HG02763 (cell line): ENCODE results near the gene NFYA.

Experiments used
- ATAC-seq: cut with Tn5 transposase; IDR thresholded peaks from one replicate; pipeline ENCODE4 v1.9.1; 2021; ENCODE audit warnings: mild to moderate bottlenecking, moderate library complexity; ENCODE audit not compliant: unreplicated experiment

Gene NFYA

DNA sequence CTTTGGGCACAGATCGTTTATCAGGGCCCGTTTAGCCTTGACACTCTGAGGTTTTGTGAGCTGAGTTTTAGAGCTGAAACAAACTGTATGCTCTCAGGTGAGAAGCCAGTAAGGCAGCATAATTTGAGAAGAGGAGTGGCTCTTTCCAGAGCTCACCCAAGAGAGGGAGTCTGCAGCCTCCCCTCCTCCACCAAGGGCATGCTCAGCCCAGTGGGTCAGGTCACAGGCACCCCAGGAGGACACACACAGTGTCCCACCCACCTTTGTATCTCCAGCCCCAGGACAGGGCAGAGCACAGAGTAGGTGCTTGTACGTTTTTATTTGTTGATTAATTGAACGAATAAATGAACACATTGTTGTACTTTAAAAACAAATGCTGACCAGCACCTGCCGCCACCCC lies 27.1 kb upstream of the NFYA start:
- no peak for ATAC-seq

DNA sequence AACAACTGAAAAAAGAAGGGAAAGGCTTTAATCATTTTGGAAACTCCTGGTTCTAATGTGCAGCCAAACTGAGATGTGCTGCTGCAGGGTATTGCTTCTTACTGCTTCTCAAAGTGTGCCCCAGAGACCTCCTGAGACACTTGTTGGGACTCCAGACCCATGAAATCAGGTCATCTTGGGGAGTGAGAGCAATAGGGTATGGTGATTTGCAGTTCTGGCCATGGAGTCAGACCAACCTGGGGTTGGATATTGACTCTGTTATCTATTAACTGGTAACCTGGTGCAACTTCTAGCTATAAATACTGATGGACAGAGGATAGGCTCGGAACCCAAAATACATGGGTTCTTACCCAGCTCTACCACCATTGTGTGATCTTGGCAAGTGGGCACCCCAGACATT lies 26.7 kb upstream of the NFYA start:
- ATAC-seq: no peak

DNA sequence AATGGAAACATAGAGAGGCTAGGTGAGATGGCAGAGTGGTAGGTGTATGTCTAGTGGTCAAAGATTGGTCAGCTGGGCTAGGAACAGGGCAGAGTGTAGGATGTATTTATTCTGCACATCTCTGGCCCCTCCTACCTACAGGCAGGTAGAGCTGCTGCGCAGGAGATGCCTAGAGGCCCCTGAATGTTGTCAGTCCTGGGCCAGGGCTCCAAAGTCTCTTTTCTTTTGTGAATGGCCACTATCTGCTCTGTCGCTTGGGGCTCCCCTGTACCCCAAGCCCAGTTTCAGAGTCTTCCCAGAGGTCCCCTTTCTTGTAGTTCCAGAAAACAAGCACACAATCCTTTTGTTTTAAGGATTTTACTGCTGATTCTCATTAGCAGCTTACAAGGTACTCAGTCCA lies 25.5 kb upstream of the NFYA start:
- ATAC-seq: no peak

DNA sequence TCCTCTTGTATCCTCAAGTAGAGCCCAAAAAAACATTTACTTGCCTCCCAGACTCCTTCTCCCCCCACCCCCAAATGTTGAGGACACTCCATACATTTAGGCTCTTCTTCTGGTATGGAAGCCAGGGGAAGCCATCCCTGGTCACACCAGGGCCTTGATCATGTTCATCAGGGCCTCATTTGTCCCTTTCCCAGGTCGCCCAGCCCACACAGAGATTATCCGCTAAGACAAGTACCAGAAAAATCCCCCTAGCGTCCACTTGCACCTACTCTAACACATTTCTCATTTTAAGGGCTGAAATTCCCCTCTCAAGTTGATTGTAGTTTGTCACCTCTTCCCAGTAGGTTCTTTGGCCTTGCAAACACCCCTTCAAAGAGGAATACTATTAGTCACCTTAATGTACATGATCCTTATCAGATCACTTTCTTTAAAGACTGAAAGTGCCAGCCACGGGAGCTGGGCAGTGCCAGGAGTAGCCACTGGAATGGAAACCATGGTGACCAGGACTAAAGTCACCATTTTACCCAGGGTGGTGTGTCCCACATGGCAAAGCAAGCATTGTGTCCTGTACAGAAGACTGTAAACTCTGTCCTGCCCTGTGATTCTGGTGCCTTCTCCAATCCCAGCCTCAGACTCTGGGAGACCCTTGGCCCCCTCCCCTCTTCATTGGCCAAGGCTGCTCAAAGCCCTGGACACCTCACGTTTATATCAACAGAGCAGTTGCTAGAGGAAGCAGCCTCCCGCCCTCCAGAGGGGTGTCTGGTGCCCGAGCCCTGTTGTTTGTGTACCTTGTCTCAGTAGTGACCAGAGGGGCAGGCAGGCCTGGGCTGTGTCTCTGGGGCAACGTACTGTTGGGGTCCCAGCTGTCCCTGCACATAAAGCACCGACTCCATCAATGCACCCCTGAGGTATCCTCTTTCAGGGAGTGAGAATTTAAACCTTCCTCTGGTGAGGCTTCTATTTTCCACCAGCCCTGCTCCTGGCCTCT lies 24.7 kb upstream of the NFYA start:
- ATAC-seq: no peak

DNA sequence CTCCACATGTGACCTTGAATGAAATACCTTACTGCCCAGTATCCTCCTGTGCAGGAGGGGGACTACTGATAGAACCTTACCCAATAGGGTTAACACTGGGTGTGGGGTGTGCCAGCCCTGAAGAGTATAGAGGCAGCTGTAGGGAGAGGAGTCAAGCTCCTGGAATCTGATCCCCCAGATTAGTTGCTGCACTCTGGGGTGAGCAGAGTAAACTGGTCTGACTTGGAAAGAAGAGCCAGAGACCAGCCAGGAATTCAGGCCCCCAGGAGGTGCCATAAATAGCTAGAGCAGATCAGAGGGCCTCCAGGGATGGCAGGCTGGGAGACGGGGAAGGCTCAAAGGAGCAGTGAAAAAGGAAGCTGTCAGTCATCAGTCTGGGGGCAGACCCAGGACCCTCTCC lies 23.3 kb upstream of the NFYA start:
- no peak for ATAC-seq

DNA sequence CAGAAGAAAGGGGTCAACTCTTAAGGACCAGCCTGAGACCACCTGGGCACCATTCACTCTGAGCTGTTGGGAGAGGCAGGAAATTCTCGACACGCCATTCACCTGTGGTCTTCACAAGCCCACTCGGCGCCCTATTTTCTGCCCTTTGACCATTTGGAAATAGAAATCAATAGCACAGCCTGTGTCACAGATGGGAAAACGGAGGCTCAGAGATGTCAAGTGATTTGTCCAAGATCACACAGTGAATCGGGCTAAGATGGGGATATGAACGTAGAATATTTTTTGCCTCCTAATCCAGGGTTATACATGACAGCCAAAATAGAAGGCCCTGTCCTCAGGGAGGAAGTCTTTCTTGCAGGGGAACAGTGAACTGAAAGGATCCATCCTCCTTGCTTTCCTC lies 22.8 kb upstream of the NFYA start:
- ATAC-seq: no peak

DNA sequence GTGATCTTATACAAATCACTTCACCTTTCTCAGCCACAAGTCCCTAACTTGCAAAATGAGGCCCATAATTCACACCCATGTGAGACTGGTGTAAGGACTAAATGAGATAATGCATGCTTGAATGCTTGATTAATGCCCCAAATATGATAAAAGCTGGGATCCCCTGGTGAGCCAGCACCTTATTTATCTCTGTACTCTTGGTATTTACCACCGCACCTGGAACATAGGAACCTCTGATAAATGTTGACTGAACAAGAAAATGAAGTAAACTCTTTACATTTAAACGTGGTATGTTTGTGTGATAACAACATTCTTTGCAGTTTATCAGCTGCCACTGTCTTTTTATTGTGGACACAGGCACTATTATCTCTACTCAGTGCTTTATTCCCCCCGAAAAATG lies 22.2 kb upstream of the NFYA start:
- no peak for ATAC-seq

DNA sequence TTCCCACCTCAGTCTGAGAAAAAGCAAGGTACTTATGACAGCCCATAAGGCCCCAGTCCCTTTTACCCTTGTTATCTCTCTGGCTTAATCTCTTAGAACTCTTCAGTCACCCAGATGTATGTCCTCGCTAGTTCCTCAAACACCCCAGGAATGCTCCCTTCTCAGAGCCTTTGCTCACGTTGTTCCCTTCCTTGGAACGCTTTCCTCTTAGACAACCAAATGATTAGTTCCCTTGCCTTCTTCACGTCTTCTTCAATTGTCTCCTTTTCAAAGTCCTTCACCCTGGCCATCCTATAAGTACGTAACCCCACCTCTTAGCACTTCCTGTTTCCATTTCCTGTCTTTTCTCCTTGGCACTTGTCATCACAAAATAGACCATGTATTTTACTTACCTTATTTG lies 20.9 kb upstream of the NFYA start:
- no peak for ATAC-seq

DNA sequence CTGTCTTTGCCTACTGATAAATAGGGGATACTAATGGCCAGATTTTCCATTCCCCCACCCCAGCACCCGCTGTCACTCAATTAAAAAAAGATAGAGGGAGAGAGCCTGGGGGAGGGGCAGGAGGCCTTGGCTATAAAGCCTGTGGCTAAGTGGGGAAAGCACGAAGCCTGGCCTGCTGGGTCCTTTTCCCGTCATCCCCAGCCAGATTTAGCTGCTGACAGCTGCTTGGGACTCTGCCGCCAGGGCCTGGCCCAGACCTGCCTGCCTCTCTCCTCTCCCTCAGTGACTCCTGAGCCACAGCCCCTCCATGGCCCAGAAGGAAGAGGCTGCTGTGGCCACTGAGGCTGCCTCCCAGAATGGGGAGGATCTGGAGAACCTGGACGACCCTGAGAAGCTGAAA lies 19.7 kb upstream of the NFYA start, which contains the start of gene APOBEC2:
Gene APOBEC2 (plus strand): TSS at position 162 of the 400 bp plus-strand sequence. CDS start 146 bp downstream, at position 308.
- ATAC-seq: no peak

DNA sequence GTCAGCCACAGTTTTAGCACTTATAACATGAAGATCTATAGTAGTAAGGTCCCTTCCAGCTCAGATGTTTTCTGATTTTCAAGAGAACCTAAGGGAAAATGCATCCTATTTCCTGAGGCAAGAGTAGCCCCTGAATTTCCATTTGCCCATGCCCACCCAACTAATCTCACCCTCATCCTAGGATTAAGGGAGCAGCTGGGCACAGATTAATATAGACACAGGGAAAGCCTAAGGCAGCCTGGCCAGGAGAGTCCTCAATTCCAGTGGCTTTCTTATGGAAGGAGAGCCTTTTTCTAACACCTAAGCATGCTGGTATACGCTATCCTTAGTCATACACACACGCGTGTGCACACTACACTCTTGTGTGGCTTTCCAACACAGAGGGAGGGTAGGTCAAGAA lies 18.3 kb upstream of the NFYA start:
- ATAC-seq: no peak

DNA sequence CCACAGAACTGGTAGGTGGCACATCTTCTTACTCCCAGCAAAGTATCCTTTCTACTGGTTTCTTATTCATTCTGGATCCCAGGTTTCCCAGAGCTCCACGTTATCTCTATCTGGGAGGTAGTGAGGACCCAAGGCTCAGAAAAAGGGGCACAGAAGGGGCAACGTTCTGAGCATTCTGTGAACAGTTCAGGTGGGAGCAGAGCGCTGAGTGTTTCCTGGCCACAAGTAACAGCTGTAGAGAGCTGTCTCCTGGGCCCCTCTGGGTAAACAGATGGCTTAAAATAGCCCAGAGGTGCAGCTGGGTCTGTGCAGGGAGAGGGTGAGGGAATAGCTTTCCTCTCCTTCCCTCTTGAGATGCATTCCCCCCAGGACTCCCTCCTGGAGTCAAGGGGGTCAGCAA lies 17.6 kb upstream of the NFYA start:
- ATAC-seq: no peak

DNA sequence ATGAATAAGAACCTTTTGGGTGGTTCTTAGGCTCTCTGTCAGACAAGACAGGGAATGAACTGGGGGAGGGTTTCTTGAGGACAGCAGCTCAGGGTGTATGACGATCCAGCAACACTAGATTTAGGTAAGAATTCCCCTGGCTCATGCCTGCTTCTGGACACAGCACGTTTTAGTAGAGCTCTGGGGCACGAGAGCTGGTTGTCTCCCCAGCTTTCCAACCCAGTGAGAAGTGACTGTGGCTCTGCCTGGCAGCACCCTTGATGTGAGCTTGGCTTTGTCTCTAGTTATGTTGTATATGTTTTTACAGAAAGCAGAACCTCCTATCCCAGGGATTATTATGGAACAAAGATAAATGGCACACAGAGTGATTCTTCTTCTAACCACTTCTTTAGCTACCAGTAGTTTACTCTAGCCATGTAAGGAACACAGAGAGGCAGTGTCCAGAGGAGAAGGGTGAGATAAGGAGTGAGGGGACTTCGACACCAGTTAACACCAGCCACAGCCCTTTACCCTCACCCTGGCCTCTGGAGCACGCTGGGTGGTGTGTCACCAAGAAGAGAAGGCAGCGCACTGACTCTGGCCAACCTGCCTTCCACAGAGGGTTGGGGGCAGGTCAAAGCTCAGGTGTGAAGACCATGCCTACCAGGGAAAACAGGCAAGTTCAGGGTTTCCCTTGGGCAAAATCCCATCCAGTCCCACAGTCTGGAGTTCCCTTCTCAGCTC lies 15.8 kb upstream of the NFYA start:
- no peak for ATAC-seq

DNA sequence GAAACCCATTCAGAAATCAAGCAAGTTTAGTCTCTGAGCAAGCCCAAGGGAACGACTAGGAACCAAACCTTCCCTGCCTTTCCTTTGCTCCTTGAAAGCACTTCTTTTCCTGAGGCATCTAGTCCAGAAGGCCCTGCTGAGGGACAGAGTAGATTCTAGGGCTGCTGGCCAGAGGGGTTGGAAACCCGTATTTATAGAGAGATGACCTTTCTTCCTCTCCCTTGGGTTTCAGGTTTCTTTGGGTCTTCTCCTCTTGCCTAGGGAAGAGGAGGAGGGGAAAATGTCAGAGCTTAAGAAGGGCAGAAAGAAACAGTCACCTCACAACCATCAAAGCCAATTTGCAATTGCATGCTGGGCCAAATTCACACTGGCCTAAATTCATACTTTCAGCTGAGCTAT lies 14.0 kb upstream of the NFYA start:
- no peak for ATAC-seq

DNA sequence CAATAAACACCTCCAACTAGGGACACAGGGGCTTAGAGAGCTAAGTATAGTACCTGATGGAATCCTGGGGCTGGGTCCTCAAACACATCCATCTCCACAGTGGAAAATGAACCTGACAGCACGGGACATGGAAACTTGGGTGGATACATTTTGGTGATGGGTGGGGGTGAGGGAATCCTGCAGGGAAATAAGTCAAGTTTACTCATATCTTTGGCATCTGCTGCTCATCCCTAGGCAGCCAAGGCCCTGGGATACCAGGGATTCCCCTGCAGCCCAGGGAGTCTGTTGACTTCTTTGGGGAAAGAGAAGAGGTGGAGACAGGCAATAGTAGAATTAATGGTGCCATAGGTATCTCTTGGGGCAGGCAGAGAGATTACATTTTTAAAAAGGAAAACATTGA lies 13.2 kb upstream of the NFYA start:
- no peak for ATAC-seq

DNA sequence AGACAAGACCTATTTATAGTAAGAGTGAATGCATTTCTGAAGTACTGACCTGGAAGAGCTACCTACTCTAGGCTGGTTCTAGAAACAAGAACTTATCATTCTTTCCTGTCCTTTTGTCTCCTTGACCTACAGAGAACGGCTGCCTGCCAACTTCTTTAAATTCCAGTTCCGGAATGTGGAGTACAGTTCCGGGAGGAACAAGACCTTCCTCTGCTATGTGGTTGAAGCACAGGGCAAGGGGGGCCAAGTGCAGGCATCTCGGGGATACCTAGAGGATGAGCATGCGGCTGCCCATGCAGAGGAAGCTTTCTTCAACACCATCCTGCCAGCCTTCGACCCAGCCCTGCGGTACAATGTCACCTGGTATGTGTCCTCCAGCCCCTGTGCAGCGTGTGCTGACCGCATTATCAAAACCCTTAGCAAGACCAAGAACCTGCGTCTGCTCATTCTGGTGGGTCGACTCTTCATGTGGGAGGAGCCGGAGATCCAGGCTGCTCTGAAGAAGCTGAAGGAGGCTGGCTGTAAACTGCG lies 11.5 kb upstream of the NFYA start:
- ATAC-seq: no peak

DNA sequence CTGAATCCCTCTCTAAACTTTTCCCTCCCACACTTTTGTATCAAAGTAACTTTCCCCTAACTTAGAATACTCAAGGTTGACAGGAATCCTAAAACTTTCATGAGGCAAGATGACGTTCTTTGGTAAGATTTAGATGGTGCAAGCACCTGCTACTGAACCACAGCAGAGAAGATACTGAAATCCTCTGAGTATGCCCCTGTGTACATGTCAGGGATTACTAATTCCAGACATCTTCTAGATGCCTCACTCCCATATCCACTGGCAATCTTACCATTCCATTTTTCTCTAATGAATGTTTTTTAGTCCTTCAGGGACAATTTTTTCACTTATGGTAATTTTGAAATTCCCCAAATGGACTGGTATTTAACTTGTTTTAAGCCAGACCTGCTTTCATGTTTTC lies 10.7 kb upstream of the NFYA start:
- no peak for ATAC-seq

DNA sequence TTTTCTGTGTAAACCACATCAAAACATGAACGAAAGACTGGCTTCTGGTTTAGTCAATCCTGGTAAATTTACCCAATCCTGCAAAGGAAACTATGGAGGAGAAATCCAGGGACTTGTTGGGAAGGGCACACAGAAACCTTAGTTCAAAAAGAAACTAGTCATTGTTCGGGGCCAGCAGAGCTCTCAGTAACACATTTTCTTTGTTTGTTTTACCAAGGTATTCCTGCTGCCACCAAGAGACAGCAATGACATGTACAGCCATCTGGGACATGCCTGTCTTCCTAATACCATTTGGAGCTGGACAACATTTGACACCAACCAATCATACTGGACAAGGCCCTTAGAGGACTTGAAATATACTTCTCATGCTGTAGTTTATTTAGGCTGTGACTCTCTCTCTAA lies 8.9 kb upstream of the NFYA start:
- no peak for ATAC-seq

DNA sequence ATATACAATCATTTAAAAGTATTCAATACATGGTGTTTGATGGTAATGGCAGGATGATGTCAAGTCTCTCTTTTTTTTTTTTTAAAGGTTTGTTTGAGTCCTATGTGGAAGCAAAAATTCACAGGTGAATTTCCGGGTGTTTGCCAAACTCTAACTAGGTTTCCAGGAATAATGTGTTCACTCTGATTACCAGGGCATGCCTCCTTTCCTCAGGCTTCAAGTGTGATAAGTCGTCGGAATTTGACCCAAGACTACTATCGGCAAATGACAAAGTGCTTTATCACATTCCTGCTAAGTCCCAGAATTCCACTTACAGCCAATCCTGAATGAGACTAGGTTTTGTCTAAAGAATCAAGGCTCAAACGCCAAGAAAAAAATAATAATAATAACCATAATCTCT lies 7.9 kb upstream of the NFYA start:
- no peak for ATAC-seq

DNA sequence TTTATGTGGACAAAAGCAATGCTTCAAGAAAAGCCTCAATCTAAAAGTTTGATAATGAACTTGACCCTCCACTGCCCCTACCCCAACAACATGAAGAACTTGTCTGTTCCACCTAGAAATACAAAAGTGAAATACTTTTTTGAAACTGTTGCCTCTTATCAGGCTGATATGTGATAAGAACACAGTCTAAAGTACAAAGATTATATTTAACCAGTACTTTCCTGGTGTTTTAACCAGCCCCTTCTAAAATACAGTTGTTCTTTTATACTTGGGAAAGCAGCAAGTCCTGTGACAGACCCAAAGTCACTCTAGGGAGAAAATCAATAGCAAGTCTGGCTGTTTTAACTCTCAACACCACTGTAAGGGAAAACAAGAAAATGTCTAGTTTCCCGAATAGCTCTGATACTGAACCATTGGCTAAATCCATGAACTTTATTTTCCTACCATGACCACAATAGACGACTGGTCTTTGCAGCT lies 7.2 kb upstream of the NFYA start:
- no peak for ATAC-seq

DNA sequence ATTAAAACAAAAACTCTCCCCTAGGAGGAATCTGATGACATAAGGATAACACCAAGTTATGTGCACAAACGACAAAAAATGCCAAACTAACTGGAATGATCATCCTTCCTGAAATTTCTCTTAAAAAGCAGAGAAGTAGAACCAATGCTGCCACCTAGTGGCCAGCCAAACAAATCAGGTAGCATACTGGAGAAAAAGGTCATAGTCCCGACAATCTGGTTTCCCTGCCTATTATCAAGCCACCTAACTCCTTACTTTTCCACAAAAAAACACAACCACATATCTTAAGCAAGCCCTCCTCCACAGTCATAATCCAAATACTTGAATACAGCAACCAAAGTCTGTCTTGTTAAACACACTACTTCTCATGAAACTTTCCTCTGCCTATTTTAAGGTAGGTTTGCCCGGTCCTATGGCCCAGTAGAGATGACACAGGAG lies 5.9 kb upstream of the NFYA start:
- ATAC-seq: no peak

DNA sequence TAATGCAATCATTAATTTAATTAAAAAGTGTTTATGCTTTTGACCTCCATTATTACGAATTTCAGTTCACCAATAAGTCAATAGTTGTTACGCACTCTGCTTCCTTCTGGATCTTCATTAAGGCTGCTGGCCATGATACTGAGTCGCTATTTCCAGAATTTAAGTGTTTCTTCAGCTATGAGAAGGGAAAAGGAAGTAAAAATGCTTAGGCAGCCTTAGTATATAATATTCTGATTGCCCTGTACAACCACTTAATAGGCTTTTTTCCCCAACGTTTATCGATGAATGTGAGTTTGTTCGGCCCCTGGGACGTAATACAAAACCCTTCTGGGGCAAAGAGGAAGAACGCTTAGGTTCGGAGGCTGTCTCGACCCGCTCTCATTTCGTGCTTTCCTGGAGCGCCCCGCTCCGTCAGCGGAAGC lies 1.3 kb upstream of the NFYA start:
- no peak for ATAC-seq
